ENCODE data around the gene TMEM114.

- TF ChIP-seq POLR2AphosphoS5 (IDR thresholded peaks at IDR 0.05; ENCODE audit: low read depth, low read length) = no peak
- no peak for TF ChIP-seq CTCF (IDR thresholded peaks at IDR 0.05 in 2 of 3, conservative IDR thresholded peaks at IDR 0.05 in 1 of 3; ENCODE audit: borderline replicate concordance in 1 of 3, insufficient read depth in 1 of 3, low read depth in 2 of 3, low read length in 2 of 3)
- no peak for TF ChIP-seq REST (IDR thresholded peaks at IDR 0.05; ENCODE audit: low read depth)
- no peak for TF ChIP-seq JUND (IDR thresholded peaks at IDR 0.05)
- no peak for TF ChIP-seq POLR2A (IDR thresholded peaks at IDR 0.05; ENCODE audit: borderline replicate concordance, extremely low read depth, insufficient read depth, insufficient read length)
- TF ChIP-seq RAD21 (IDR thresholded peaks at IDR 0.05; ENCODE audit: low read depth) = no peak
- TF ChIP-seq ZFX (IDR thresholded peaks at IDR 0.05) = no peak
- TF ChIP-seq, protein P1, sequence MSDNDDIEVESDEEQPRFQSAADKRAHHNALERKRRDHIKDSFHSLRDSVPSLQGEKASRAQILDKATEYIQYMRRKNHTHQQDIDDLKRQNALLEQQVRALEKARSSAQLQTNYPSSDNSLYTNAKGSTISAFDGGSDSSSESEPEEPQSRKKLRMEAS (IDR thresholded peaks at IDR 0.05) = no peak
- TF ChIP-seq EZH2phosphoT487 (IDR thresholded peaks at IDR 0.05; ENCODE audit: borderline replicate concordance) = no peak
- TF ChIP-seq CEBPB (IDR thresholded peaks at IDR 0.05; ENCODE audit: low read depth) = no peak
- no peak for TF ChIP-seq EGR1 (IDR thresholded peaks at IDR 0.05; ENCODE audit: low read depth)
Measured at GRCh38 chr16:8605554-8605953, 15.2 kb upstream of the TMEM114 start.

All from HCT116 (cell line).